Hematopoietic multipotent progenitor cell treated with erythropoietin and hydrocortisone succinate and interleukin-3 and kit ligand, for 4 days (in vitro differentiated cells): ENCODE results near the gene G0S2.
A peak's percentile ranks its signal among the peaks of the same experiment; 100 is the strongest.
"Not testable (repeated sequence)": the region's sequence is repeated elsewhere in the genome, so short reads cannot be mapped to it uniquely, and the experiment has no call there.

Experiments
- DNase-seq: peaks from one replicate; pipeline ENCODE4 v3.0.0-alpha.2; 2015

Gene G0S2

GRCh38 chr1:209685821-209686220, 10.6 kb downstream of the G0S2 start:
- no peak for DNase-seq

- peak; percentile 44 for DNase-seq
These were observed 11.1 kb downstream of the G0S2 start for GRCh38 chr1:209686322-209686721.

GRCh38 chr1:209688746-209689234, 13.6 kb downstream of the G0S2 start:
- DNase-seq: peak; percentile 58

- peak; percentile 63 for DNase-seq
These were observed 14.3 kb downstream of the G0S2 start for GRCh38 chr1:209689477-209689876.

- no peak for DNase-seq
These were observed 16.0 kb downstream of the G0S2 start for GRCh38 chr1:209691237-209691636.

- DNase-seq: no peak
These were observed 17.1 kb downstream of the G0S2 start for GRCh38 chr1:209692296-209692695.

GRCh38 chr1:209692745-209693504, 17.7 kb downstream of the G0S2 start:
- DNase-seq: peak; percentile 90

GRCh38 chr1:209696673-209697072, 21.5 kb downstream of the G0S2 start:
- DNase-seq: no peak

GRCh38 chr1:209697126-209697525, 21.9 kb downstream of the G0S2 start:
- no peak for DNase-seq

- DNase-seq: not testable (repeated sequence)
These were observed 25.5 kb downstream of the G0S2 start for GRCh38 chr1:209700686-209701085.

GRCh38 chr1:209702832-209703231, 27.6 kb downstream of the G0S2 start:
- no peak for DNase-seq

GRCh38 chr1:209703834-209704504, 28.8 kb downstream of the G0S2 start:
- DNase-seq: no peak

GRCh38 chr1:209704584-209704983, 29.4 kb downstream of the G0S2 start, which contains the start of gene HSD11B1:
TSS of gene HSD11B1 (plus strand) at chr1:209704846. CDS start at chr1:209704943, 97 bp downstream.
- DNase-seq: no peak

- DNase-seq: no peak
These were observed 29.9 kb downstream of the G0S2 start for GRCh38 chr1:209705033-209705598.

- no peak for DNase-seq
These were observed 31.4 kb downstream of the G0S2 start for GRCh38 chr1:209706622-209707021.

- DNase-seq: peak; percentile 29
These were observed 32.1 kb downstream of the G0S2 start for GRCh38 chr1:209707308-209707707.

- no peak for DNase-seq
These were observed 33.1 kb downstream of the G0S2 start for GRCh38 chr1:209708297-209708696.

- DNase-seq: no peak
These were observed 34.9 kb downstream of the G0S2 start for GRCh38 chr1:209710093-209710492.

GRCh38 chr1:209710847-209711246, 35.6 kb downstream of the G0S2 start:
- DNase-seq: no peak

GRCh38 chr1:209714338-209714737, 39.1 kb downstream of the G0S2 start:
- DNase-seq: no peak

- DNase-seq: no peak
These were observed 40.1 kb downstream of the G0S2 start for GRCh38 chr1:209715314-209715713.

- DNase-seq: no peak
These were observed 42.6 kb downstream of the G0S2 start for GRCh38 chr1:209717818-209718217.

- no peak for DNase-seq
These were observed 45.1 kb downstream of the G0S2 start for GRCh38 chr1:209720326-209720725.

- DNase-seq: no peak
These were observed 45.6 kb downstream of the G0S2 start for GRCh38 chr1:209720826-209721225.
